Endothelial cell of umbilical vein (primary cell): ENCODE results near the gene NAE1. TPM values are rescaled to one million over a fixed set of nuclear protein-coding genes. Genes with fewer than 3 reads are reported as not detected.

Experiments
- BruUV-seq: library from RNA; stranded (reverse); fragments of 400-500 nt; replicated peaks from 2 replicates; lab custom pipeline; 2021; lab: Mats Ljungman, UMichigan
- CTCF ChIA-PET: fragments of 300-600, 350-600 bp; sonication (Branson Sonifier 250); formaldehyde crosslinking; loops from one replicate; lab custom pipeline; 2021; ENCODE audit warnings: antibody characterized with exemption, inconsistent platforms; lab: Charles Lee
- POLR2A ChIA-PET: fragments of 300-600, 350-600 bp; sonication (Branson Sonifier 250); formaldehyde crosslinking; loops from one replicate; lab custom pipeline; 2021; ENCODE audit warnings: antibody characterized with exemption, inconsistent platforms; lab: Charles Lee
- DNase-seq: peaks from one replicate; pipeline ENCODE4 v3.0.0-alpha.2; 2011; ENCODE audit warnings: low read depth, low spot score
- FAIRE-seq: peaks from 2 replicates; lab custom pipeline; 2011; peaks lifted over from hg19 to GRCh38; lab: Jason Lieb, UNC
- H2AFZ ChIP-seq: 2 replicates; pipeline ENCODE4 v1.6.0; 2012; ENCODE audit warnings: low read depth, low read length, control low read depth, inconsistent platforms
- H3K27ac ChIP-seq: 2 replicates; pipeline ENCODE4 v1.5.1; 2011; ENCODE audit warnings: low read depth, mild to moderate bottlenecking, control low read depth, low read length, moderate library complexity; ENCODE audit not compliant: insufficient read depth
- H3K27me3 ChIP-seq, 2 experiments: 2 replicates each; pipeline versions ENCODE4 v1.6.0 to v1.6.1; 2011; ENCODE audit warnings: low read length in 2 of 2, mixed read lengths in 1 of 2; ENCODE audit not compliant: control insufficient read depth in 2 of 2, insufficient read depth in 2 of 2
- H3K36me3 ChIP-seq, 2 experiments: 2 replicates in 1 of 2; 3 replicates in 1 of 2; pipeline ENCODE4 v1.5.1; 2011; ENCODE audit warnings: low read length in 2 of 2, mild to moderate bottlenecking in 1 of 2, moderate library complexity in 1 of 2; ENCODE audit not compliant: control insufficient read depth in 2 of 2, insufficient read depth in 2 of 2; ENCODE audit errors: extremely low read depth in 1 of 2
- H3K4me1 ChIP-seq: 3 replicates; pipeline ENCODE4 v1.5.1; 2011; ENCODE audit warnings: mild to moderate bottlenecking, low read length; ENCODE audit not compliant: control insufficient read depth, insufficient read depth; ENCODE audit errors: extremely low read depth
- H3K4me2 ChIP-seq: 2 replicates; pipeline ENCODE4 v1.6.1; 2011; ENCODE audit warnings: low read length, control low read depth, mixed read lengths; ENCODE audit not compliant: insufficient read depth
- H3K4me3 ChIP-seq, 3 experiments: fragments of 200-600 bp in 1 of 3; sonication (generic), shearing (Covaris generic) in 1 of 3; replicated peaks in 1 of 3; 2 replicates each; pipeline ENCODE4 v1.5.1; 2011 to 2016; ENCODE audit warnings: control low read depth in 3 of 3, low read length in 3 of 3, mild to moderate bottlenecking in 2 of 3, inconsistent platforms in 1 of 3, low read depth in 1 of 3, moderate library complexity in 1 of 3; ENCODE audit not compliant: insufficient read depth in 1 of 3
- H3K79me2 ChIP-seq: 2 replicates; pipeline ENCODE4 v1.6.0; 2012; ENCODE audit warnings: low read length, inconsistent platforms; ENCODE audit not compliant: control insufficient read depth, insufficient read depth
- H3K9ac ChIP-seq: replicated peaks from 2 replicates; pipeline ENCODE3; 2011; ENCODE audit warnings: low read length, control low read depth; ENCODE audit not compliant: insufficient read depth; ENCODE audit errors: extremely low read depth
- H3K9me1 ChIP-seq: replicated peaks from 3 replicates; pipeline ENCODE4 v1.6.0; 2011; ENCODE audit warnings: mild to moderate bottlenecking, low read length; ENCODE audit not compliant: control insufficient read depth, insufficient read depth; ENCODE audit errors: extremely low read depth
- H3K9me3 ChIP-seq: replicated peaks from 2 replicates; pipeline ENCODE4 v1.5.1; 2012; ENCODE audit warnings: low read length, inconsistent platforms; ENCODE audit not compliant: control insufficient read depth, insufficient read depth
- H4K20me1 ChIP-seq: replicated peaks from 2 replicates; pipeline ENCODE3; 2011; ENCODE audit warnings: mild to moderate bottlenecking, low read length; ENCODE audit not compliant: control insufficient read depth, insufficient read depth; ENCODE audit errors: extremely low read depth
- EZH2 ChIP-seq: IDR thresholded peaks from 2 replicates; pipeline ENCODE4 v1.6.1; 2012; ENCODE audit warnings: borderline replicate concordance, low read depth, mild to moderate bottlenecking, moderate library complexity, low read length, inconsistent platforms; ENCODE audit not compliant: severe bottlenecking
- FOS ChIP-seq: IDR thresholded peaks from 2 replicates; pipeline ENCODE4 v1.6.1; 2011; ENCODE audit warnings: mild to moderate bottlenecking, low read length, moderate library complexity, borderline replicate concordance; ENCODE audit not compliant: insufficient read depth
- GATA2 ChIP-seq: IDR thresholded peaks from 2 replicates; pipeline ENCODE4 v1.7.0; 2011; ENCODE audit warnings: low read depth, mild to moderate bottlenecking, moderate library complexity, mixed read lengths, low read length; ENCODE audit not compliant: insufficient read length, insufficient read depth
- JUN ChIP-seq: IDR thresholded peaks from 2 replicates; pipeline ENCODE4 v1.6.1; 2011; ENCODE audit warnings: borderline replicate concordance, low read depth; ENCODE audit not compliant: insufficient read length, insufficient read depth
- MAX ChIP-seq: IDR thresholded peaks from 2 replicates; pipeline ENCODE4 v1.6.1; 2011; ENCODE audit not compliant: insufficient read depth, insufficient read length
- MYC ChIP-seq: IDR thresholded peaks from one replicate; pipeline ENCODE4 v1.6.1; 2011; ENCODE audit warnings: mild to moderate bottlenecking, low read depth, low read length
- POLR2A ChIP-seq: IDR thresholded peaks from 2 replicates; pipeline ENCODE4 v1.6.1; 2012; ENCODE audit warnings: low read depth, mild to moderate bottlenecking, control low read depth, low read length
- POLR2AphosphoS5 ChIP-seq: IDR thresholded peaks from 2 replicates; pipeline ENCODE4 v1.6.1; 2012; ENCODE audit warnings: low read depth, mild to moderate bottlenecking, control low read depth, low read length, moderate library complexity; ENCODE audit not compliant: insufficient read depth
- dilution Hi-C: fragments of 300-500 bp; cut with MboI; formaldehyde crosslinking; loops from one replicate; pipeline ENCODE4 v1.15.0; 2019; ENCODE audit warnings: low sequenced_read_pairs; ENCODE audit not compliant: extremely low pct_ligation_motif_present
- intact Hi-C: fragments of 100-400 bp; cut with micrococcal nuclease; formaldehyde crosslinking; loops from one replicate; pipeline ENCODE4 v1.10.0; 2022
- polyA plus RNA-seq, 4 experiments: library from polyadenylated mRNA; depleted of rRNA in 3 of 4; stranded (reverse) in 3 of 4; unstranded in 1 of 4; fragments of >200 nt; gene quantifications; 2 replicates each; pipeline versions ENCODE4 v1.2.1 to v1.2.3, GENCODE V29; 2011 to 2012; ENCODE audit warnings: missing spikeins in 1 of 4
- total RNA-seq: library from RNA; stranded (reverse); gene quantifications from 2 replicates; pipeline ENCODE4 v1.2.3, GENCODE V29; 2021
- TF ChIP-seq, protein P1 (sequence below), 2 donors: IDR thresholded peaks; 1 replicate in 1 of 2; 2 replicates in 1 of 2; pipeline ENCODE4 v1.5.1; 2011; ENCODE audit warnings: low read length in 2 of 2, mild to moderate bottlenecking in 2 of 2, moderate library complexity in 2 of 2, control low read depth in 1 of 2, inconsistent platforms in 1 of 2, low read depth in 1 of 2; ENCODE audit not compliant: insufficient read depth in 1 of 2; ENCODE audit errors: extremely low read depth in 1 of 2

NAE1 gene
- total and polyA plus RNA-seq, 2 donors (not counting 3 experiments of a cell fraction or from before 2014, with no cell fraction given) = 23.6 to 64.3 TPM

- FAIRE-seq = no peak
- Histone ChIP-seq H4K20me1 (no peaks in the 10 kb centered on the region), H3K4me2 (no peak within 1 kb of the TSS), H3K27me3 (peaks cover 46 to 50% of the 10 kb centered on the region in 2 experiments), H3K4me3 (peak within 1 kb of the TSS in 1 of 3 experiments; percentile 1), H3K9me3 (no peaks in the 10 kb centered on the region), H3K9me1 (no peaks in the 10 kb centered on the region), H2AFZ (no peak within 1 kb of the TSS), H3K79me2 (no peaks in the 10 kb centered on the region), H3K27ac (no peak within 1 kb of the TSS), H3K36me3 (no peaks in the 10 kb centered on the region), H3K4me1 (peaks cover 2% of the 10 kb centered on the region), H3K9ac (no peak within 1 kb of the TSS)
- no peak for DNase-seq
- ChIA-PET CTCF (interaction anchor here (0.6 to 3.6 kb wide), 4 partner anchors 14 to 179 kb away, joined by 3 to 36 read pairs (median 10); partner anchors contain the start of gene NAE1), POLR2A (no interaction called here)
- no TSS peak for BruUV-seq
- dilution Hi-C loops (no loop called here), intact Hi-C loops (no loop called here)
- TF ChIP-seq POLR2AphosphoS5 (no peak), FOS (no peak), POLR2A (no peak), EZH2 (peak; percentile 93), MYC (no peak), GATA2 (no peak), JUN (no peak), MAX (no peak)
- TF ChIP-seq, protein P1, sequence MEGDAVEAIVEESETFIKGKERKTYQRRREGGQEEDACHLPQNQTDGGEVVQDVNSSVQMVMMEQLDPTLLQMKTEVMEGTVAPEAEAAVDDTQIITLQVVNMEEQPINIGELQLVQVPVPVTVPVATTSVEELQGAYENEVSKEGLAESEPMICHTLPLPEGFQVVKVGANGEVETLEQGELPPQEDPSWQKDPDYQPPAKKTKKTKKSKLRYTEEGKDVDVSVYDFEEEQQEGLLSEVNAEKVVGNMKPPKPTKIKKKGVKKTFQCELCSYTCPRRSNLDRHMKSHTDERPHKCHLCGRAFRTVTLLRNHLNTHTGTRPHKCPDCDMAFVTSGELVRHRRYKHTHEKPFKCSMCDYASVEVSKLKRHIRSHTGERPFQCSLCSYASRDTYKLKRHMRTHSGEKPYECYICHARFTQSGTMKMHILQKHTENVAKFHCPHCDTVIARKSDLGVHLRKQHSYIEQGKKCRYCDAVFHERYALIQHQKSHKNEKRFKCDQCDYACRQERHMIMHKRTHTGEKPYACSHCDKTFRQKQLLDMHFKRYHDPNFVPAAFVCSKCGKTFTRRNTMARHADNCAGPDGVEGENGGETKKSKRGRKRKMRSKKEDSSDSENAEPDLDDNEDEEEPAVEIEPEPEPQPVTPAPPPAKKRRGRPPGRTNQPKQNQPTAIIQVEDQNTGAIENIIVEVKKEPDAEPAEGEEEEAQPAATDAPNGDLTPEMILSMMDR (IDR thresholded peaks at IDR 0.05; ENCODE audit: extremely low read depth in 1 of 2, insufficient read depth in 1 of 2, low read depth in 1 of 2, low read length in 2 of 2) = no peak
Observed at GRCh38 chr16:66844342-66845079, 13.7 kb upstream of the NAE1 start, which contains the start of gene CA7. CA7 (plus strand) TSS chr16:66844414; CDS start chr16:66844488, 74 bp downstream.
